H9 (cell line): ENCODE results near the gene XIRP1. TPM values are rescaled to one million over a fixed set of nuclear protein-coding genes. Genes with fewer than 3 reads are reported as not detected.
A peak's percentile ranks its signal among the peaks of the same experiment; 100 is the strongest.

ENCODE experiments used
- DNase-seq: peaks from one replicate; pipeline ENCODE4 v3.0.0-alpha.2; 2017
- H2AFZ ChIP-seq: one replicate; pipeline ENCODE4 v1.6.1; 2013; ENCODE audit warnings: mild to moderate bottlenecking, low read length, control low read depth, moderate library complexity
- H2AK5ac ChIP-seq: 2 replicates; pipeline ENCODE4 v1.6.1; 2013; ENCODE audit warnings: low read length, control low read depth, mixed read lengths; ENCODE audit not compliant: insufficient read length
- H2BK120ac ChIP-seq: one replicate; pipeline ENCODE4 v1.6.1; 2013; ENCODE audit warnings: low read depth, mild to moderate bottlenecking, low read length, control low read depth, inconsistent platforms; ENCODE audit not compliant: poor library complexity, severe bottlenecking
- H2BK12ac ChIP-seq: 2 replicates; pipeline ENCODE4 v1.6.1; 2013; ENCODE audit warnings: low read length, control low read depth, mixed read lengths, low read depth; ENCODE audit not compliant: insufficient read length
- H2BK15ac ChIP-seq: 2 replicates; pipeline ENCODE4 v1.6.1; 2013; ENCODE audit warnings: low read depth, low read length, control low read depth
- H2BK20ac ChIP-seq: one replicate; pipeline ENCODE4 v1.6.1; 2013; ENCODE audit warnings: low read depth, mild to moderate bottlenecking, low read length, control low read depth, inconsistent platforms; ENCODE audit not compliant: poor library complexity, severe bottlenecking
- H2BK5ac ChIP-seq: 2 replicates; pipeline ENCODE4 v1.6.1; 2013; ENCODE audit warnings: low read length, control low read depth, mixed read lengths; ENCODE audit not compliant: insufficient read length
- H3K14ac ChIP-seq: 2 replicates; pipeline ENCODE4 v1.6.1; 2013; ENCODE audit warnings: low read length, control low read depth; ENCODE audit not compliant: insufficient read depth
- H3K18ac ChIP-seq: 2 replicates; pipeline ENCODE4 v1.6.1; 2013; ENCODE audit warnings: low read depth, mild to moderate bottlenecking, mixed read lengths, low read length, control low read depth; ENCODE audit not compliant: insufficient read length
- H3K23ac ChIP-seq: 2 replicates; pipeline ENCODE4 v1.6.1; 2013; ENCODE audit warnings: low read length, control low read depth, mixed read lengths, low read depth; ENCODE audit not compliant: insufficient read length
- H3K23me2 ChIP-seq: 2 replicates; pipeline ENCODE4 v1.6.1; 2013; ENCODE audit warnings: low read depth, mild to moderate bottlenecking, mixed read lengths, low read length, control low read depth; ENCODE audit not compliant: insufficient read length, poor library complexity, severe bottlenecking
- H3K27ac ChIP-seq: 2 replicates; pipeline ENCODE4 v1.5.1; 2013; ENCODE audit warnings: low read length, control low read depth, mixed read lengths, low read depth; ENCODE audit not compliant: insufficient read length
- H3K27me3 ChIP-seq: 2 replicates; pipeline ENCODE4 v1.6.1; 2013; ENCODE audit warnings: low read length, control low read depth, inconsistent platforms; ENCODE audit not compliant: insufficient read depth
- H3K4ac ChIP-seq: 2 replicates; pipeline ENCODE4 v1.6.1; 2013; ENCODE audit warnings: low read depth, mild to moderate bottlenecking, control low read depth, inconsistent platforms, low read length, moderate library complexity
- H3K4me1 ChIP-seq: 2 replicates; pipeline ENCODE4 v1.6.1; 2013; ENCODE audit warnings: low read length, control low read depth, inconsistent platforms; ENCODE audit not compliant: insufficient read depth
- H3K4me2 ChIP-seq: 2 replicates; pipeline ENCODE4 v1.6.1; 2013; ENCODE audit warnings: low read length, control low read depth, mixed read lengths; ENCODE audit not compliant: insufficient read length, insufficient read depth
- H3K56ac ChIP-seq: 2 replicates; pipeline ENCODE4 v1.6.1; 2013; ENCODE audit warnings: low read depth, mild to moderate bottlenecking, mixed read lengths, low read length, control low read depth; ENCODE audit not compliant: insufficient read length
- H3K79me1 ChIP-seq: 2 replicates; pipeline ENCODE4 v1.6.1; 2013; ENCODE audit warnings: low read depth, mild to moderate bottlenecking, moderate library complexity, low read length, control low read depth, inconsistent platforms; ENCODE audit not compliant: insufficient read depth, poor library complexity, severe bottlenecking
- H3K79me2 ChIP-seq: 2 replicates; pipeline ENCODE4 v1.6.1; 2013; ENCODE audit warnings: low read length, control low read depth, inconsistent platforms; ENCODE audit not compliant: insufficient read depth
- H3K9ac ChIP-seq: 2 replicates; pipeline ENCODE4 v1.6.1; 2013; ENCODE audit warnings: low read length, control low read depth, mixed read lengths; ENCODE audit not compliant: insufficient read length; ENCODE audit errors: extremely low read depth
- H3K9me3 ChIP-seq: one replicate; pipeline ENCODE4 v1.6.1; 2013; ENCODE audit warnings: low read depth, low read length, inconsistent platforms; ENCODE audit not compliant: control insufficient read depth
- H3T11ph ChIP-seq: one replicate; pipeline ENCODE4 v1.6.1; 2013; ENCODE audit warnings: mild to moderate bottlenecking, low read length, control low read depth, inconsistent platforms
- H4K20me1 ChIP-seq: one replicate; pipeline ENCODE4 v1.6.1; 2013; ENCODE audit not compliant: control insufficient read depth, insufficient read length, insufficient read depth
- H4K5ac ChIP-seq: 2 replicates; pipeline ENCODE4 v1.6.1; 2013; ENCODE audit warnings: low read depth, mild to moderate bottlenecking, mixed read lengths, low read length, control low read depth; ENCODE audit not compliant: insufficient read length
- H4K8ac ChIP-seq: replicated peaks from 2 replicates; pipeline ENCODE4 v1.6.1; 2013; ENCODE audit warnings: low read length, control low read depth, mixed read lengths, low read depth; ENCODE audit not compliant: insufficient read length
- H4K91ac ChIP-seq: 2 replicates; pipeline ENCODE4 v1.6.1; 2013; ENCODE audit warnings: low read depth, mild to moderate bottlenecking, moderate library complexity, mixed read lengths, low read length, control low read depth; ENCODE audit not compliant: insufficient read length
- H3K27ac Mint-ChIP-seq, 3 experiments: 2 replicates in 2 of 3; 3 replicates in 1 of 3; pipeline ENCODE4 v1.8.0; 2020 to 2021; ENCODE audit warnings: mixed read lengths in 3 of 3, mild to moderate bottlenecking in 1 of 3, moderate library complexity in 1 of 3
- H3K27me3 Mint-ChIP-seq: 2 replicates; pipeline ENCODE4 v1.8.0; 2021; ENCODE audit warnings: low read depth, mild to moderate bottlenecking, moderate library complexity, mixed read lengths
- H3K36me3 Mint-ChIP-seq, 3 experiments: 2 replicates in 2 of 3; 3 replicates in 1 of 3; pipeline ENCODE4 v1.8.0; 2020 to 2021; ENCODE audit warnings: low read depth in 3 of 3, mixed read lengths in 3 of 3; ENCODE audit not compliant: insufficient read depth in 1 of 3
- H3K4me1 Mint-ChIP-seq, 2 experiments: 2 replicates each; pipeline ENCODE4 v1.8.0; 2020; ENCODE audit warnings: mixed read lengths in 2 of 2
- H3K4me3 Mint-ChIP-seq, 2 experiments: 2 replicates in 1 of 2; 3 replicates in 1 of 2; pipeline ENCODE4 v1.8.0; 2020 to 2021; ENCODE audit warnings: mild to moderate bottlenecking in 2 of 2, mixed read lengths in 2 of 2, moderate library complexity in 1 of 2
- H3K9me3 Mint-ChIP-seq, 2 experiments: 2 replicates in 1 of 2; 3 replicates in 1 of 2; pipeline ENCODE4 v1.8.0; 2020; ENCODE audit warnings: mild to moderate bottlenecking in 2 of 2, mixed read lengths in 2 of 2, moderate library complexity in 1 of 2
- CTCF ChIP-seq: fragments of 200-600 bp; sonication (generic); conservative IDR thresholded peaks from 3 replicates; pipeline ENCODE4 v1.8.0; 2021; ENCODE audit warnings: antibody characterized with exemption, mild to moderate bottlenecking
- WGBS: extraction: QIAGEN DNeasy Blood & Tissue Kit; methylation state at CpG from one replicate; pipeline ENCODE4 v1.1.7; 2013; ENCODE audit warnings: missing lambda C conversion rate, low lambda C conversion rate, mixed read lengths; ENCODE audit not compliant: insufficient read length; ENCODE audit errors: extremely low coverage; 5-methylcytosine and 5-hydroxymethylcytosine counted together
- total RNA-seq: library from RNA; stranded (reverse); gene quantifications from 2 replicates; pipeline ENCODE4 v1.2.1, GENCODE V29; 2021

Gene XIRP1
- total RNA-seq, 1 experiment from 2014 or later = not detected

- H3K79me1 ChIP-seq = no peaks in the 10 kb centered on the region
- no peak overlapping the region for H3K27ac ChIP-seq
- H3K4me1 ChIP-seq = peaks cover 22% of the 10 kb centered on the region; the same call in 1 of the 2 replicates
- H2AFZ ChIP-seq = no peak overlapping the region
- H3K36me3 Mint-ChIP-seq = peaks cover 14 to 52% (median 44%) of the 10 kb centered on the region in 3 experiments; a peak in 6 of 7 replicates
- no peak overlapping the region; the same call in 1 of the 2 replicates for H3K4ac ChIP-seq
- no peak overlapping the region for H2BK15ac ChIP-seq
- no peak overlapping the region for H2BK5ac ChIP-seq
- H3K27me3 ChIP-seq = no peaks in the 10 kb centered on the region
- H3K18ac ChIP-seq = peak overlapping the region; percentile 15
- peak; percentile 37 for DNase-seq
- no peak overlapping the region for H4K5ac ChIP-seq
- no peak overlapping the region for H2BK120ac ChIP-seq
- no peak overlapping the region for H4K8ac ChIP-seq
- no peak overlapping the region for H2BK20ac ChIP-seq
- no peaks in the 10 kb centered on the region for H3K9me3 ChIP-seq
- peaks cover 2% of the 10 kb centered on the region for H3K23me2 ChIP-seq
- H3K79me2 ChIP-seq = peaks cover 5% of the 10 kb centered on the region; the same call in 1 of the 2 replicates
- H3K4me3 Mint-ChIP-seq = peak overlapping the region in 1 of 2 experiments; percentile 45; a peak in 4 of 5 replicates
- peaks cover 2% of the 10 kb centered on the region; the same call in 1 of the 2 replicates for H3K27me3 Mint-ChIP-seq
- H2BK12ac ChIP-seq = no peak overlapping the region
- peak overlapping the region; percentile 1 for H3K4me2 ChIP-seq
- H3K23ac ChIP-seq = peak overlapping the region; percentile 7
- H3K9ac ChIP-seq = no peak overlapping the region
- no peaks in the 10 kb centered on the region for H3K9me3 Mint-ChIP-seq
- H3K27ac Mint-ChIP-seq = peak overlapping the region; percentile 68 to 95 (median 85)
- no peak overlapping the region for H3T11ph ChIP-seq
- peaks cover 52 to 59% of the 10 kb centered on the region in 2 experiments for H3K4me1 Mint-ChIP-seq
- peak overlapping the region; percentile 36; the same call in 1 of the 2 replicates for H3K14ac ChIP-seq
- WGBS = no CpG with 5 or more reads among the region's 15 CpGs
- no peak overlapping the region for H3K56ac ChIP-seq
- TF ChIP-seq CTCF = no peak
- no peaks in the 10 kb centered on the region for H4K20me1 ChIP-seq
- no peak overlapping the region for H4K91ac ChIP-seq
- no peak overlapping the region for H2AK5ac ChIP-seq
These were observed 45.5 kb downstream of the XIRP1 start for GRCh38 chr3:39146611-39147591.
